Neural cell (in vitro differentiated cells): ENCODE results near the gene PLA2G2E. TPM values are rescaled to one million over a fixed set of nuclear protein-coding genes. Genes with fewer than 3 reads are reported as not detected.

Experiments
- H2AFZ ChIP-seq: fragments of 200-600, 300-800 bp; sonication (generic), shearing (Covaris generic); 2 replicates; pipeline ENCODE4 v1.6.0; 2014; ENCODE audit warnings: low read depth, mild to moderate bottlenecking, antibody characterized with exemption, low read length, moderate library complexity
- H3F3A ChIP-seq: fragments of 200-600 bp; shearing (Covaris generic); 2 replicates; pipeline ENCODE4 v1.6.1; 2016; ENCODE audit warnings: mild to moderate bottlenecking, moderate library complexity, mixed read lengths, antibody characterized with exemption, low read length; ENCODE audit not compliant: insufficient read depth, poor library complexity, severe bottlenecking
- H3K27ac ChIP-seq: fragments of 200-600, 300-800 bp; sonication (generic), shearing (Covaris generic); 2 replicates; pipeline ENCODE4 v1.5.1; 2014; ENCODE audit warnings: mild to moderate bottlenecking, low read length, moderate library complexity
- H3K27me3 ChIP-seq: fragments of 300-800, 200-600 bp; sonication (generic), shearing (Covaris generic); 2 replicates; pipeline ENCODE4 v1.6.0; 2014; ENCODE audit warnings: mild to moderate bottlenecking, low read depth, low read length, moderate library complexity; ENCODE audit not compliant: insufficient read depth
- H3K36me3 ChIP-seq: fragments of 300-800, 200-600 bp; sonication (generic), shearing (Covaris generic); 2 replicates; pipeline ENCODE4 v1.5.1; 2014; ENCODE audit warnings: mild to moderate bottlenecking, antibody characterized with exemption, low read length, moderate library complexity; ENCODE audit not compliant: insufficient read depth
- H3K4me2 ChIP-seq: fragments of 300-800, 200-600 bp; sonication (generic), shearing (Covaris generic); 2 replicates; pipeline ENCODE4 v1.6.0; 2014; ENCODE audit warnings: mild to moderate bottlenecking, low read length
- H3K4me3 ChIP-seq: fragments of 300-800, 200-600 bp; sonication (generic), shearing (Covaris generic); 2 replicates; pipeline ENCODE4 v1.5.1; 2014; ENCODE audit warnings: mild to moderate bottlenecking, low read length, moderate library complexity
- H3K79me2 ChIP-seq: fragments of 200-600 bp; shearing (Covaris generic); replicated peaks from 2 replicates; pipeline ENCODE4 v1.6.0; 2014; ENCODE audit warnings: mild to moderate bottlenecking, low read length, moderate library complexity; ENCODE audit not compliant: insufficient read depth
- H3K9ac ChIP-seq: fragments of 300-800, 200-600 bp; sonication (generic), shearing (Covaris generic); 2 replicates; pipeline ENCODE4 v1.6.1; 2016; ENCODE audit warnings: mild to moderate bottlenecking, low read length, mixed read lengths
- H3K9me2 ChIP-seq: fragments of 200-600 bp; shearing (Covaris generic); 2 replicates; pipeline ENCODE4 v1.6.1; 2016; ENCODE audit warnings: mild to moderate bottlenecking, low read length, mixed read lengths; ENCODE audit not compliant: insufficient read depth
- H3K9me3 ChIP-seq: fragments of 200-600, 300-800 bp; sonication (generic), shearing (Covaris generic); 2 replicates; pipeline ENCODE4 v1.6.1; 2016; ENCODE audit warnings: mild to moderate bottlenecking, mixed run types, low read length, moderate library complexity, mixed read lengths
- H4K20me1 ChIP-seq: fragments of 200-600 bp; shearing (Covaris generic); 2 replicates; pipeline ENCODE4 v1.6.1; 2016; ENCODE audit warnings: mild to moderate bottlenecking, mixed run types; ENCODE audit not compliant: insufficient read depth
- EP300 ChIP-seq: fragments of 450-650 bp; conservative IDR thresholded peaks from 2 replicates; pipeline ENCODE4 v1.6.1; 2014; ENCODE audit warnings: antibody characterized with exemption, mild to moderate bottlenecking, moderate library complexity; ENCODE audit not compliant: poor library complexity, severe bottlenecking
- EZH2 ChIP-seq: fragments of 200-600, 300-800 bp; shearing (Covaris generic), sonication (generic); IDR thresholded peaks from 2 replicates; pipeline ENCODE4 v1.6.1; 2014; ENCODE audit warnings: antibody characterized with exemption, low read length, borderline replicate concordance, mild to moderate bottlenecking; ENCODE audit not compliant: insufficient read depth, poor library complexity, severe bottlenecking
- MXI1 ChIP-seq: fragments of 450-650 bp; conservative IDR thresholded peaks from 2 replicates; pipeline ENCODE4 v1.6.1; 2014; ENCODE audit warnings: antibody characterized with exemption, mild to moderate bottlenecking; ENCODE audit not compliant: poor library complexity, severe bottlenecking
- POLR2AphosphoS5 ChIP-seq: IDR thresholded peaks from 2 replicates; pipeline ENCODE4 v1.6.1; 2012
- RAD21 ChIP-seq: fragments of 450-650 bp; conservative IDR thresholded peaks from 2 replicates; pipeline ENCODE4 v1.6.1; 2014; ENCODE audit warnings: antibody characterized with exemption, mild to moderate bottlenecking, moderate library complexity
- SMC3 ChIP-seq: fragments of 450-650 bp; conservative IDR thresholded peaks from 2 replicates; pipeline ENCODE4 v1.6.1; 2014; ENCODE audit warnings: antibody characterized with exemption, mild to moderate bottlenecking, moderate library complexity; ENCODE audit not compliant: poor library complexity
- TAF1 ChIP-seq: IDR thresholded peaks from 2 replicates; pipeline ENCODE4 v1.6.1; 2012; ENCODE audit warnings: low read depth
- polyA plus RNA-seq: library from polyadenylated mRNA; depleted of rRNA; stranded (reverse); fragments of >200 nt; gene quantifications from 2 replicates; pipeline ENCODE4 v1.2.3, GENCODE V29; 2014
- TF ChIP-seq, protein P1 (sequence below): IDR thresholded peaks from 2 replicates; pipeline ENCODE4 v1.6.1; 2012; ENCODE audit warnings: borderline replicate concordance
- TF ChIP-seq, protein P2 (sequence below): fragments of 450-650 bp; IDR thresholded peaks from 2 replicates; pipeline ENCODE4 v1.5.1; 2014; ENCODE audit warnings: antibody characterized with exemption, mild to moderate bottlenecking, moderate library complexity; ENCODE audit not compliant: poor library complexity, severe bottlenecking

The PLA2G2E gene
- polyA plus RNA-seq, 1 donor from 2014 or later, result not detected

DNA sequence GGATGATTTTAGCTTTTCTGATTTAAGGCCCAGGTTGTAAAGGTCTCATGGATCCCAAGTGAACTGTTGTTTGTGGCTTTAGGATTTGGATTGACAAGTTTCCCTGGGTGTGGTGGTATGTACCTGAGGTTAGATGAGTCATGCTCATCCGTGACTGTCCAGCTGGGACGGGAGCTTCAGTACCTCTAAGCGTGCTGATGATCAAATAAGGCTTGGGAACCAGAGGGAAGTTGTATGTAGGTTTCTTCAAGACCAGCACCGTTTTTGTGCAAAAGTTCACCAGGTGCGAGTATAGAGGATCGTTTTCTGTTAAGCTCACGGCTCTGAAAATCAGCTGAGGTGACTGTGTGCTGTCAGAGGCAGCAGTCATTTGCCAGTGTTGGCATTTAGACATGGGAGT is 19.8 kb downstream of the PLA2G2E start:
- H3K9me3 ChIP-seq, result no peaks in the 10 kb centered on the region
- no peak overlapping the region for H2AFZ ChIP-seq
- H3K4me2 ChIP-seq, result no peak overlapping the region
- no peak overlapping the region for H3K27ac ChIP-seq
- H4K20me1 ChIP-seq, result no peaks in the 10 kb centered on the region
- no peaks in the 10 kb centered on the region for H3K9me2 ChIP-seq
- H3K4me3 ChIP-seq, result no peak overlapping the region
- peaks cover 19% of the 10 kb centered on the region for H3K36me3 ChIP-seq
- peaks cover 4% of the 10 kb centered on the region for H3K79me2 ChIP-seq
- TF ChIP-seq MXI1 (no peak), TAF1 (no peak), EP300 (no peak), POLR2AphosphoS5 (no peak)
- TF ChIP-seq, protein P1, sequence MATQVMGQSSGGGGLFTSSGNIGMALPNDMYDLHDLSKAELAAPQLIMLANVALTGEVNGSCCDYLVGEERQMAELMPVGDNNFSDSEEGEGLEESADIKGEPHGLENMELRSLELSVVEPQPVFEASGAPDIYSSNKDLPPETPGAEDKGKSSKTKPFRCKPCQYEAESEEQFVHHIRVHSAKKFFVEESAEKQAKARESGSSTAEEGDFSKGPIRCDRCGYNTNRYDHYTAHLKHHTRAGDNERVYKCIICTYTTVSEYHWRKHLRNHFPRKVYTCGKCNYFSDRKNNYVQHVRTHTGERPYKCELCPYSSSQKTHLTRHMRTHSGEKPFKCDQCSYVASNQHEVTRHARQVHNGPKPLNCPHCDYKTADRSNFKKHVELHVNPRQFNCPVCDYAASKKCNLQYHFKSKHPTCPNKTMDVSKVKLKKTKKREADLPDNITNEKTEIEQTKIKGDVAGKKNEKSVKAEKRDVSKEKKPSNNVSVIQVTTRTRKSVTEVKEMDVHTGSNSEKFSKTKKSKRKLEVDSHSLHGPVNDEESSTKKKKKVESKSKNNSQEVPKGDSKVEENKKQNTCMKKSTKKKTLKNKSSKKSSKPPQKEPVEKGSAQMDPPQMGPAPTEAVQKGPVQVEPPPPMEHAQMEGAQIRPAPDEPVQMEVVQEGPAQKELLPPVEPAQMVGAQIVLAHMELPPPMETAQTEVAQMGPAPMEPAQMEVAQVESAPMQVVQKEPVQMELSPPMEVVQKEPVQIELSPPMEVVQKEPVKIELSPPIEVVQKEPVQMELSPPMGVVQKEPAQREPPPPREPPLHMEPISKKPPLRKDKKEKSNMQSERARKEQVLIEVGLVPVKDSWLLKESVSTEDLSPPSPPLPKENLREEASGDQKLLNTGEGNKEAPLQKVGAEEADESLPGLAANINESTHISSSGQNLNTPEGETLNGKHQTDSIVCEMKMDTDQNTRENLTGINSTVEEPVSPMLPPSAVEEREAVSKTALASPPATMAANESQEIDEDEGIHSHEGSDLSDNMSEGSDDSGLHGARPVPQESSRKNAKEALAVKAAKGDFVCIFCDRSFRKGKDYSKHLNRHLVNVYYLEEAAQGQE, result no peak
- no peaks in the 10 kb centered on the region for H3K27me3 ChIP-seq
- no peaks in the 10 kb centered on the region for H3F3A ChIP-seq
- no peak overlapping the region for H3K9ac ChIP-seq

DNA sequence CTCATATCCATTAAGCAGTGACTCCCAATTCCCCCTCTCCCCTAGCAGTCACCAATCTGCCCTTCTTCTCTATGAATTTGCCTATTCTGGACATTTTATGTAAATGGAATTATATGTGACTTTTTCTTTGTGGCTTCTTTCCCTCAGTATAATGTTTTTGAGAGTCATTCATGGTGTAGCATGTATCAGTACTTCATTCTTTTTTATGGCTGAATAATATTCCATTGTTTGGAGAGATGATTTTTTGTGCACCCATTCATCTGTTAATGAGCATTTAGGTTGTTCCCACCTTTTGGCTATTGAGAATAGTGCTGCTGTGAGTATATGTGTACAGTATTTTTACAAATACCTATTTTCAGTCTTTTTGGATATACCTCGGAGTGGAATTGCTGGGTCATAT is 21.8 kb downstream of the PLA2G2E start:
- no peak overlapping the region for H3K9ac ChIP-seq
- TF ChIP-seq MXI1 (no peak), TAF1 (no peak), EZH2 (no peak), EP300 (no peak), POLR2AphosphoS5 (no peak), RAD21 (no peak), SMC3 (no peak)
- TF ChIP-seq, protein P2, sequence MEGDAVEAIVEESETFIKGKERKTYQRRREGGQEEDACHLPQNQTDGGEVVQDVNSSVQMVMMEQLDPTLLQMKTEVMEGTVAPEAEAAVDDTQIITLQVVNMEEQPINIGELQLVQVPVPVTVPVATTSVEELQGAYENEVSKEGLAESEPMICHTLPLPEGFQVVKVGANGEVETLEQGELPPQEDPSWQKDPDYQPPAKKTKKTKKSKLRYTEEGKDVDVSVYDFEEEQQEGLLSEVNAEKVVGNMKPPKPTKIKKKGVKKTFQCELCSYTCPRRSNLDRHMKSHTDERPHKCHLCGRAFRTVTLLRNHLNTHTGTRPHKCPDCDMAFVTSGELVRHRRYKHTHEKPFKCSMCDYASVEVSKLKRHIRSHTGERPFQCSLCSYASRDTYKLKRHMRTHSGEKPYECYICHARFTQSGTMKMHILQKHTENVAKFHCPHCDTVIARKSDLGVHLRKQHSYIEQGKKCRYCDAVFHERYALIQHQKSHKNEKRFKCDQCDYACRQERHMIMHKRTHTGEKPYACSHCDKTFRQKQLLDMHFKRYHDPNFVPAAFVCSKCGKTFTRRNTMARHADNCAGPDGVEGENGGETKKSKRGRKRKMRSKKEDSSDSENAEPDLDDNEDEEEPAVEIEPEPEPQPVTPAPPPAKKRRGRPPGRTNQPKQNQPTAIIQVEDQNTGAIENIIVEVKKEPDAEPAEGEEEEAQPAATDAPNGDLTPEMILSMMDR, result no peak
- TF ChIP-seq, protein P1, result no peak
- H3K79me2 ChIP-seq, result peaks cover 4% of the 10 kb centered on the region
- no peak overlapping the region for H2AFZ ChIP-seq
- peaks cover 19% of the 10 kb centered on the region for H3K36me3 ChIP-seq
- H3K27ac ChIP-seq, result no peak overlapping the region
- H3K9me2 ChIP-seq, result no peaks in the 10 kb centered on the region
- no peaks in the 10 kb centered on the region for H3K9me3 ChIP-seq
- H3F3A ChIP-seq, result no peaks in the 10 kb centered on the region
- no peak overlapping the region for H3K4me3 ChIP-seq
- H3K27me3 ChIP-seq, result no peaks in the 10 kb centered on the region
- no peak overlapping the region for H3K4me2 ChIP-seq
- no peaks in the 10 kb centered on the region for H4K20me1 ChIP-seq
